Vagina (tissue), 2 donors: Measurements from ENCODE around the gene ANKRD18A. TPM values are rescaled to one million over a fixed set of nuclear protein-coding genes. Genes with fewer than 3 reads are reported as not detected.
"Not testable (repeated sequence)": the region's sequence is repeated elsewhere in the genome, so short reads cannot be mapped to it uniquely, and the experiment has no call there.

Experiments used
- DNase-seq, 2 donors: peaks; one replicate each; pipeline ENCODE4 v3.0.0-alpha.2; 2017; ENCODE audit errors: extremely low spot score in 2 of 2
- H3K27ac ChIP-seq: fragments of 200-600 bp; sonication (generic); one replicate; pipeline ENCODE4 v1.5.1; 2019
- H3K27me3 ChIP-seq: fragments of 200-600 bp; sonication (generic); one replicate; pipeline ENCODE4 v1.5.1; 2019
- H3K36me3 ChIP-seq, 2 donors: fragments of 200-600 bp; sonication (generic); one replicate each; pipeline ENCODE4 v1.5.1; 2017 to 2019
- H3K4me1 ChIP-seq: fragments of 200-600 bp; sonication (generic); one replicate; pipeline ENCODE4 v1.5.1; 2019
- H3K4me3 ChIP-seq, 2 donors: fragments of 200-600 bp; sonication (generic); 1 replicate in 1 of 2; 2 replicates in 1 of 2; pipeline ENCODE4 v1.5.1; 2016 to 2019
- H3K9me3 ChIP-seq: fragments of 200-600 bp; sonication (generic); one replicate; pipeline ENCODE4 v1.5.1; 2019
- CTCF ChIP-seq, 3 experiments: fragments of 450-650 bp in 2 of 3; fragments of 200-600 bp in 1 of 3; sonication (generic) in 1 of 3; IDR thresholded peaks; one replicate each; pipeline ENCODE4 v1.5.1; 2017 to 2019; ENCODE audit warnings: antibody characterized with exemption in 3 of 3, mild to moderate bottlenecking in 2 of 3, moderate library complexity in 2 of 3
- POLR2A ChIP-seq, 2 donors: fragments of 450-650 bp; IDR thresholded peaks; one replicate each; pipeline ENCODE4 v1.6.1; 2017; ENCODE audit warnings: antibody characterized with exemption in 2 of 2, mild to moderate bottlenecking in 2 of 2, moderate library complexity in 2 of 2
- POLR2AphosphoS5 ChIP-seq, 2 donors: sonication (generic); formaldehyde crosslinking; IDR thresholded peaks; one replicate each; pipeline ENCODE4 v1.9.0; 2017; ENCODE audit warnings: antibody characterized with exemption in 2 of 2, mild to moderate bottlenecking in 2 of 2, low read depth in 1 of 2; ENCODE audit not compliant: insufficient read depth in 1 of 2
- intact Hi-C: fragments of 100-400 bp; cut with DNase I; formaldehyde crosslinking; loops from one replicate; pipeline ENCODE4 v1.15.1; 2023
- total RNA-seq: library from RNA; depleted of rRNA; stranded (reverse); fragments of >200 nt; gene quantifications from one replicate; pipeline ENCODE4 v1.2.3, GENCODE V29; 2016

The ANKRD18A gene
- total RNA-seq, 1 donor from 2014 or later = 1.5 TPM

GRCh38 chr9:38557746-38558145 lies 62.6 kb downstream of the ANKRD18A start:
- H3K36me3 ChIP-seq, intact Hi-C loops, H3K4me1 ChIP-seq, DNase-seq, H3K4me3 ChIP-seq, H3K9me3 ChIP-seq, H3K27me3 ChIP-seq, H3K27ac ChIP-seq: not testable (repeated sequence)

GRCh38 chr9:38554966-38555365 lies 65.4 kb downstream of the ANKRD18A start:
- H3K4me3 ChIP-seq, H3K36me3 ChIP-seq, intact Hi-C loops, H3K9me3 ChIP-seq, H3K27me3 ChIP-seq, H3K27ac ChIP-seq, DNase-seq, H3K4me1 ChIP-seq: not testable (repeated sequence)

- intact Hi-C loops, H3K27me3 ChIP-seq, H3K36me3 ChIP-seq, H3K27ac ChIP-seq, DNase-seq, H3K9me3 ChIP-seq, H3K4me1 ChIP-seq, H3K4me3 ChIP-seq: not testable (repeated sequence)
Measured at GRCh38 chr9:38553019-38553418, 67.4 kb downstream of the ANKRD18A start.

- H3K4me3 ChIP-seq, H3K27me3 ChIP-seq, intact Hi-C loops, H3K4me1 ChIP-seq, DNase-seq, H3K27ac ChIP-seq, H3K9me3 ChIP-seq, H3K36me3 ChIP-seq: not testable (repeated sequence)
Measured at GRCh38 chr9:38546497-38547163, 73.8 kb downstream of the ANKRD18A start.

- intact Hi-C loops = not testable (repeated sequence)
Measured at GRCh38 chr9:38540535-38540934, 79.9 kb downstream of the ANKRD18A start.

GRCh38 chr9:38529317-38529716 lies 91.1 kb downstream of the ANKRD18A start:
- no peak for TF ChIP-seq POLR2A (IDR thresholded peaks at IDR 0.05)
- no peak for TF ChIP-seq CTCF (IDR thresholded peaks at IDR 0.05)
- no peak for TF ChIP-seq POLR2AphosphoS5 (IDR thresholded peaks at IDR 0.05; ENCODE audit: insufficient read depth in 1 of 2, low read depth in 1 of 2)
- no peaks in the 10 kb centered on the region for H3K36me3 ChIP-seq
- DNase-seq = no peak
- no peak overlapping the region for H3K27ac ChIP-seq
- H3K4me3 ChIP-seq = no peak overlapping the region
- no peaks in the 10 kb centered on the region for H3K4me1 ChIP-seq
- intact Hi-C loops = no loop called here
- no peaks in the 10 kb centered on the region for H3K9me3 ChIP-seq
- H3K27me3 ChIP-seq = no peaks in the 10 kb centered on the region

More at GRCh38 chr9:38540535-38540934, 79.9 kb downstream of the ANKRD18A start:
- DNase-seq, H3K9me3 ChIP-seq, H3K36me3 ChIP-seq, H3K27me3 ChIP-seq, H3K27ac ChIP-seq, H3K4me3 ChIP-seq, H3K4me1 ChIP-seq: not testable (repeated sequence)

GRCh38 chr9:38527503-38527902 lies 92.9 kb downstream of the ANKRD18A start:
- intact Hi-C loops = no loop called here
- DNase-seq = no peak
- TF ChIP-seq POLR2A (IDR thresholded peaks at IDR 0.05) = no peak
- no peak for TF ChIP-seq CTCF (IDR thresholded peaks at IDR 0.05)
- TF ChIP-seq POLR2AphosphoS5 (IDR thresholded peaks at IDR 0.05; ENCODE audit: insufficient read depth in 1 of 2, low read depth in 1 of 2) = no peak
- H3K4me1 ChIP-seq = no peaks in the 10 kb centered on the region
- H3K4me3 ChIP-seq = no peak overlapping the region
- no peaks in the 10 kb centered on the region for H3K27me3 ChIP-seq
- H3K9me3 ChIP-seq = no peaks in the 10 kb centered on the region
- H3K36me3 ChIP-seq = no peaks in the 10 kb centered on the region
- H3K27ac ChIP-seq = no peak overlapping the region

- no peak overlapping the region for H3K4me3 ChIP-seq
- intact Hi-C loops = no loop called here
- no peaks in the 10 kb centered on the region for H3K9me3 ChIP-seq
- TF ChIP-seq CTCF (IDR thresholded peaks at IDR 0.05) (no peak), POLR2A (IDR thresholded peaks at IDR 0.05) (no peak), POLR2AphosphoS5 (IDR thresholded peaks at IDR 0.05; ENCODE audit: insufficient read depth in 1 of 2, low read depth in 1 of 2) (no peak)
- DNase-seq = no peak
- H3K27me3 ChIP-seq = no peaks in the 10 kb centered on the region
- no peaks in the 10 kb centered on the region for H3K36me3 ChIP-seq
- no peak overlapping the region for H3K27ac ChIP-seq
- no peaks in the 10 kb centered on the region for H3K4me1 ChIP-seq
Measured at GRCh38 chr9:38526591-38526990, 93.8 kb downstream of the ANKRD18A start.
